Fibroblast of lung (primary cell): Measurements from ENCODE around the gene BABAM2. TPM values are rescaled to one million over a fixed set of nuclear protein-coding genes. Genes with fewer than 3 reads are reported as not detected.

ENCODE experiments used
- DNase-seq, 2 donors: peaks; one replicate each; pipeline versions ENCODE4 v3.0.0 to v3.0.0-alpha.2; 2010; ENCODE audit warnings: low read depth in 2 of 2
- H2AFZ ChIP-seq: 2 replicates; pipeline ENCODE4 v1.5.1; 2012; ENCODE audit warnings: low read length, control low read depth, inconsistent platforms
- H3K27ac ChIP-seq: 2 replicates; pipeline ENCODE4 v1.5.1; 2011; ENCODE audit warnings: low read length, control low read depth; ENCODE audit not compliant: insufficient read depth
- H3K27me3 ChIP-seq: 2 replicates; pipeline ENCODE4 v1.5.1; 2011; ENCODE audit warnings: mild to moderate bottlenecking, low read length; ENCODE audit not compliant: control insufficient read depth, insufficient read depth
- H3K36me3 ChIP-seq: 2 replicates; pipeline ENCODE4 v1.5.1; 2011; ENCODE audit warnings: low read length; ENCODE audit not compliant: control insufficient read depth, insufficient read depth
- H3K4me1 ChIP-seq: 2 replicates; pipeline ENCODE4 v1.5.1; 2011; ENCODE audit warnings: low read length; ENCODE audit not compliant: control insufficient read depth, insufficient read depth; ENCODE audit errors: extremely low read depth
- H3K4me2 ChIP-seq: 2 replicates; pipeline ENCODE4 v1.5.1; 2011; ENCODE audit warnings: low read length, control low read depth; ENCODE audit not compliant: insufficient read depth; ENCODE audit errors: extremely low read depth
- H3K4me3 ChIP-seq, 4 experiments: fragments of 200-600 bp in 1 of 4; sonication (generic) in 1 of 4; replicated peaks in 1 of 4; 2 replicates each; pipeline ENCODE4 v1.5.1; 2011 to 2016; ENCODE audit warnings: low read length in 4 of 4, low read depth in 3 of 4, mild to moderate bottlenecking in 3 of 4, control low read depth in 2 of 4, inconsistent platforms in 1 of 4, mixed read lengths in 1 of 4; ENCODE audit not compliant: insufficient read depth in 1 of 4; ENCODE audit errors: control extremely low read depth in 1 of 4
- H3K79me2 ChIP-seq: 2 replicates; pipeline ENCODE4 v1.5.1; 2012; ENCODE audit warnings: mild to moderate bottlenecking, low read length, inconsistent platforms; ENCODE audit not compliant: control insufficient read depth, insufficient read depth
- H3K9ac ChIP-seq: 2 replicates; pipeline ENCODE4 v1.5.1; 2011; ENCODE audit warnings: mild to moderate bottlenecking, low read length, control low read depth; ENCODE audit not compliant: insufficient read depth
- H3K9me3 ChIP-seq: 2 replicates; pipeline ENCODE4 v1.5.1; 2012; ENCODE audit warnings: low read depth, low read length; ENCODE audit not compliant: control insufficient read depth, insufficient read depth
- H4K20me1 ChIP-seq: 2 replicates; pipeline ENCODE4 v1.5.1; 2011; ENCODE audit warnings: low read length; ENCODE audit not compliant: control insufficient read depth, insufficient read depth; ENCODE audit errors: extremely low read depth
- CTCF ChIP-seq, 2 donors: IDR thresholded peaks in 1 of 2; conservative IDR thresholded peaks in 1 of 2; 1 replicate in 1 of 2; 2 replicates in 1 of 2; pipeline ENCODE4 v1.5.1; 2011 to 2012; ENCODE audit warnings: low read length in 2 of 2, control low read depth in 1 of 2, inconsistent platforms in 1 of 2, low read depth in 1 of 2, mild to moderate bottlenecking in 1 of 2
- EZH2 ChIP-seq: IDR thresholded peaks from 2 replicates; pipeline ENCODE4 v1.5.1; 2012; ENCODE audit warnings: low read length, control low read depth, mild to moderate bottlenecking; ENCODE audit errors: missing control alignments
- polyA plus RNA-seq, 2 donors: library from polyadenylated mRNA; depleted of rRNA in 1 of 2; stranded (reverse) in 1 of 2; unstranded in 1 of 2; fragments of >200 nt; gene quantifications; 2 replicates each; pipeline ENCODE4 v1.2.1, GENCODE V29; 2011 to 2012; ENCODE audit warnings: missing spikeins in 1 of 2
- total RNA-seq: library from RNA; depleted of rRNA; stranded (reverse); fragments of >200 nt; gene quantifications from 2 replicates; pipeline ENCODE4 v1.2.1, GENCODE V29; 2014

BABAM2 gene
- total and polyA plus RNA-seq, 2 donors (not counting 1 experiment from before 2014, with no cell fraction given), result 25.6 to 33.4 TPM

GRCh38 chr2:27993950-27994728 lies 103.6 kb downstream of the BABAM2 start:
- Histone ChIP-seq H4K20me1 (no peaks in the 10 kb centered on the region), H3K27me3 (no peaks in the 10 kb centered on the region), H3K9ac (no peak overlapping the region), H3K4me1 (peaks cover 9% of the 10 kb centered on the region), H3K27ac (no peak overlapping the region), H3K4me2 (no peak overlapping the region), H3K79me2 (no peaks in the 10 kb centered on the region), H2AFZ (no peak overlapping the region), H3K9me3 (no peaks in the 10 kb centered on the region), H3K4me3 (no peak overlapping the region), H3K36me3 (no peaks in the 10 kb centered on the region)
- no peak for TF ChIP-seq EZH2
- no peak for DNase-seq

GRCh38 chr2:27996156-27996922 lies 105.8 kb downstream of the BABAM2 start:
- Histone ChIP-seq H4K20me1 (no peaks in the 10 kb centered on the region), H3K4me2 (no peak overlapping the region), H3K27ac (no peak overlapping the region)

GRCh38 chr2:28000287-28000686 lies 109.8 kb downstream of the BABAM2 start:
- no peaks in the 10 kb centered on the region for H4K20me1 ChIP-seq
- no peaks in the 10 kb centered on the region for H3K9me3 ChIP-seq
- no peaks in the 10 kb centered on the region for H3K79me2 ChIP-seq
- no peak overlapping the region for H3K9ac ChIP-seq
- H3K4me3 ChIP-seq, result no peak overlapping the region
- H3K4me1 ChIP-seq, result no peaks in the 10 kb centered on the region
- no peak overlapping the region for H3K4me2 ChIP-seq
- H3K36me3 ChIP-seq, result no peaks in the 10 kb centered on the region
- TF ChIP-seq EZH2, result no peak
- no peak for TF ChIP-seq CTCF (conservative IDR thresholded peaks at IDR 0.05 in 1 of 2, IDR thresholded peaks at IDR 0.05 in 1 of 2; ENCODE audit: low read depth in 1 of 2, low read length in 2 of 2)
- DNase-seq, result no peak
- H3K27me3 ChIP-seq, result no peaks in the 10 kb centered on the region
- H3K27ac ChIP-seq, result no peak overlapping the region
- no peak overlapping the region for H2AFZ ChIP-seq

More at GRCh38 chr2:27996156-27996922, 105.8 kb downstream of the BABAM2 start:
- H3K9ac ChIP-seq, result no peak overlapping the region
- DNase-seq, result no peak
- no peak overlapping the region for H2AFZ ChIP-seq
- peaks cover 9% of the 10 kb centered on the region for H3K4me1 ChIP-seq
- no peak overlapping the region for H3K4me3 ChIP-seq
- H3K9me3 ChIP-seq, result no peaks in the 10 kb centered on the region
- H3K27me3 ChIP-seq, result no peaks in the 10 kb centered on the region
- no peaks in the 10 kb centered on the region for H3K79me2 ChIP-seq
- H3K36me3 ChIP-seq, result no peaks in the 10 kb centered on the region
- TF ChIP-seq CTCF (conservative IDR thresholded peaks at IDR 0.05 in 1 of 2, IDR thresholded peaks at IDR 0.05 in 1 of 2; ENCODE audit: low read depth in 1 of 2, low read length in 2 of 2), result no peak
- TF ChIP-seq EZH2, result no peak
